Activated naive CD8-positive, alpha-beta T cell treated with anti-CD3 and anti-CD28 coated beads, Interleukin-2, amount 10 ng/mL, durations not matched to agents 7 days and 5 days (primary cell): ENCODE results near the gene TECRL. TPM values are rescaled to one million over a fixed set of nuclear protein-coding genes. Genes with fewer than 3 reads are reported as not detected.

Source experiments
- ATAC-seq: fragments of 150-1000 bp; cut with Tn5 transposase; one replicate; pipeline ENCODE4 v1.10.0; 2021; ENCODE audit warnings: low read depth, moderate library complexity
- POLR2A ChIA-PET: fragments of 350-600 bp; sonication (Branson Sonifier 250); formaldehyde crosslinking; loops from one replicate; lab custom pipeline; 2021; ENCODE audit warnings: antibody characterized with exemption; lab: Charles Lee
- DNase-seq: peaks from one replicate; pipeline ENCODE4 v3.0.0; 2021
- H3K27ac Mint-ChIP-seq: one replicate; pipeline ENCODE4 v1.8.0; 2022; ENCODE audit warnings: mild to moderate bottlenecking, mixed read lengths
- H3K27me3 Mint-ChIP-seq: one replicate; pipeline ENCODE4 v1.8.0; 2022; ENCODE audit warnings: mild to moderate bottlenecking, moderate library complexity, mixed read lengths
- H3K36me3 Mint-ChIP-seq: one replicate; pipeline ENCODE4 v1.8.0; 2021; ENCODE audit warnings: mild to moderate bottlenecking, mixed read lengths
- H3K4me1 Mint-ChIP-seq: one replicate; pipeline ENCODE4 v1.8.0; 2021; ENCODE audit warnings: mixed read lengths
- H3K4me3 Mint-ChIP-seq: one replicate; pipeline ENCODE4 v1.8.0; 2022; ENCODE audit warnings: mild to moderate bottlenecking, moderate library complexity, mixed read lengths
- H3K9me3 Mint-ChIP-seq: one replicate; pipeline ENCODE4 v1.8.0; 2021; ENCODE audit warnings: mixed read lengths
- total RNA-seq, 2 experiments: library from RNA; stranded (reverse); gene quantifications; one replicate each; pipeline ENCODE4 v1.2.3, GENCODE V29; 2021

Gene TECRL
- not detected for total RNA-seq

DNA sequence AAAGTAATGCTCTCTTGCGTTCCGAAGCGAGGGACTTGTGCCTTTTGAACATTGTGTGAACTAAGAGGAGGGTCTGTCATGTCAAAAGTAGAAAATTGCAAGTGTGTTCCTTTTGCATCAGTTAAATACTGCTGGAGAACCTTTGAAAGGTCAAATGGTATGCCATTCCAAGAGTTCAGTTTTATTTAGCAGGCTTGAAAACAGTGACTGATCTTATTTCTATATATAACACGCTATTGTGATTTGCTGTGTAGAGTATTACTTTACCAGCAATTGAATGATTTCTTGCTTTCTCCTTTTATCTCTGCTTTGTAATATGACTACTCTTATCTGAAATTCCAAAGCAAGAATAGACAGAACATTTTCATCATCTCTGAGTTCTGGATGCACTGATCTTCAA, at the start of gene TECRL:
TSS of gene TECRL (minus strand) at position 151 of the 400 bp plus-strand sequence. CDS start at position 52, 99 bp downstream.
- no peaks in the 10 kb centered on the region for H3K36me3 Mint-ChIP-seq

DNA sequence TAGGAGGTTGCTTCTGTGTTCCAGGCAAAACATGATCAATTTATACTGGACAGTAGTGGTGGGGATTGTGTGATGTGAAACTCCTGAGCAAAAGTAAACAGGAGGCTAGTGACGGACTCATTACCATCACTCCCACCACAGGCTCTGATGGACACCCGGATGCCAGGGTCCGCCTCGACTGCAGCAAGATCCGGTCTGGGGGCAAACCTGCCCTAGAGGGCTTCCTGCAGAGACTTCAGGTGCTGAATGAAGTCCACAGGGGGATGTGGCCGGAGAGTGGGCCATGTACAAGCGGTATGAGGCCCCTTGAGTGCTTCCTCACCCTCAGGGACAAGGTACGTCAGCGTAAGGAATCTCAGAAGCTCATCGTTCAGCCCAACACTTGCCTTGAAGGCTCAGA, 23.4 kb upstream of the TECRL start:
- ATAC-seq = no peak
- H3K9me3 Mint-ChIP-seq = peaks cover 4% of the 10 kb centered on the region
- no peak overlapping the region for H3K27ac Mint-ChIP-seq
- no peaks in the 10 kb centered on the region for H3K36me3 Mint-ChIP-seq
- no peak for DNase-seq
- no peaks in the 10 kb centered on the region for H3K4me1 Mint-ChIP-seq
- no peak overlapping the region for H3K4me3 Mint-ChIP-seq
- POLR2A ChIA-PET = no interaction called here
- no peaks in the 10 kb centered on the region for H3K27me3 Mint-ChIP-seq

More for the DNA sequence above, at the start of gene TECRL:
- DNase-seq = no peak
- H3K27ac Mint-ChIP-seq = no peak within 1 kb of the TSS
- H3K4me3 Mint-ChIP-seq = no peak within 1 kb of the TSS
- ATAC-seq = no peak
- POLR2A ChIA-PET = no interaction called here
- H3K9me3 Mint-ChIP-seq = peaks cover 1% of the 10 kb centered on the region
- H3K27me3 Mint-ChIP-seq = no peaks in the 10 kb centered on the region
- H3K4me1 Mint-ChIP-seq = no peaks in the 10 kb centered on the region

- no peak for ATAC-seq
- no peak overlapping the region for H3K27ac Mint-ChIP-seq
- H3K4me1 Mint-ChIP-seq = no peaks in the 10 kb centered on the region
- POLR2A ChIA-PET = no interaction called here
- DNase-seq = no peak
- H3K27me3 Mint-ChIP-seq = no peaks in the 10 kb centered on the region
- H3K4me3 Mint-ChIP-seq = no peak overlapping the region
- peaks cover 4% of the 10 kb centered on the region for H3K9me3 Mint-ChIP-seq
- H3K36me3 Mint-ChIP-seq = no peaks in the 10 kb centered on the region
These were observed 21.7 kb upstream of the TECRL start for GRCh38 chr4:64430933-64431332.

DNA sequence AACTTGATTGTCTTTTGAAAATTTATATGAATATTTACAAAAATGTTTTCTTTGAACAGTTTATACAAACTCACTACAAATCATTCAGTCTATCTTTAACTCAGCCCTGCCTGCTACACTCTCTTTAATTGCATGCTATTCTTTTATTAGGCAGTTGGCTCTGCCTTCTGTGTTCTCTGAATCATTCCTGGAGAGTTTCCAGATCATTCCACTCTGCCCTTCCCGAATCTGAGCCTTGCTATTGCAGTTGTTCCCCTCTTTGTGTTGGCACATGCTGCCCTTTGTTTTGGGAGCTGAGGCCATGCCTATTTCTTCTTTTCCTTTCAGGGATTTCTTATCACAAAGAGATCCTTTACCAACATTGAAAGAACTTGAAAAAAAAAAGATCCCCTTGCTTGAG, 8.7 kb upstream of the TECRL start:
- Mint-ChIP-seq H3K4me1 (no peaks in the 10 kb centered on the region), H3K9me3 (no peaks in the 10 kb centered on the region), H3K4me3 (no peak overlapping the region), H3K27me3 (no peaks in the 10 kb centered on the region), H3K27ac (no peak overlapping the region), H3K36me3 (no peaks in the 10 kb centered on the region)
- no peak for DNase-seq
- no peak for ATAC-seq
- POLR2A ChIA-PET = no interaction called here

GRCh38 chr4:64407000-64407399, 2.2 kb downstream of the TECRL start:
- DNase-seq (no peak), ATAC-seq (no peak)
- Mint-ChIP-seq H3K36me3 (no peaks in the 10 kb centered on the region), H3K27me3 (no peaks in the 10 kb centered on the region), H3K4me1 (no peaks in the 10 kb centered on the region), H3K27ac (no peak overlapping the region), H3K9me3 (peaks cover 1% of the 10 kb centered on the region), H3K4me3 (no peak overlapping the region)
- POLR2A ChIA-PET = no interaction called here

GRCh38 chr4:64405761-64406160, 3.5 kb downstream of the TECRL start:
- no peak overlapping the region for H3K27ac Mint-ChIP-seq
- DNase-seq (no peak), ATAC-seq (no peak)
- H3K4me1 Mint-ChIP-seq = no peaks in the 10 kb centered on the region
- no peaks in the 10 kb centered on the region for H3K36me3 Mint-ChIP-seq
- H3K4me3 Mint-ChIP-seq = no peak overlapping the region
- H3K27me3 Mint-ChIP-seq = no peaks in the 10 kb centered on the region
- POLR2A ChIA-PET = no interaction called here
- peaks cover 1% of the 10 kb centered on the region for H3K9me3 Mint-ChIP-seq

- no peak for ATAC-seq
- H3K4me1 Mint-ChIP-seq = no peaks in the 10 kb centered on the region
- H3K36me3 Mint-ChIP-seq = no peaks in the 10 kb centered on the region
- H3K9me3 Mint-ChIP-seq = no peaks in the 10 kb centered on the region
- H3K27me3 Mint-ChIP-seq = no peaks in the 10 kb centered on the region
- no peak for DNase-seq
- no peak overlapping the region for H3K27ac Mint-ChIP-seq
- POLR2A ChIA-PET = no interaction called here
- no peak overlapping the region for H3K4me3 Mint-ChIP-seq
These were observed 6.6 kb downstream of the TECRL start for GRCh38 chr4:64402684-64403083.

DNA sequence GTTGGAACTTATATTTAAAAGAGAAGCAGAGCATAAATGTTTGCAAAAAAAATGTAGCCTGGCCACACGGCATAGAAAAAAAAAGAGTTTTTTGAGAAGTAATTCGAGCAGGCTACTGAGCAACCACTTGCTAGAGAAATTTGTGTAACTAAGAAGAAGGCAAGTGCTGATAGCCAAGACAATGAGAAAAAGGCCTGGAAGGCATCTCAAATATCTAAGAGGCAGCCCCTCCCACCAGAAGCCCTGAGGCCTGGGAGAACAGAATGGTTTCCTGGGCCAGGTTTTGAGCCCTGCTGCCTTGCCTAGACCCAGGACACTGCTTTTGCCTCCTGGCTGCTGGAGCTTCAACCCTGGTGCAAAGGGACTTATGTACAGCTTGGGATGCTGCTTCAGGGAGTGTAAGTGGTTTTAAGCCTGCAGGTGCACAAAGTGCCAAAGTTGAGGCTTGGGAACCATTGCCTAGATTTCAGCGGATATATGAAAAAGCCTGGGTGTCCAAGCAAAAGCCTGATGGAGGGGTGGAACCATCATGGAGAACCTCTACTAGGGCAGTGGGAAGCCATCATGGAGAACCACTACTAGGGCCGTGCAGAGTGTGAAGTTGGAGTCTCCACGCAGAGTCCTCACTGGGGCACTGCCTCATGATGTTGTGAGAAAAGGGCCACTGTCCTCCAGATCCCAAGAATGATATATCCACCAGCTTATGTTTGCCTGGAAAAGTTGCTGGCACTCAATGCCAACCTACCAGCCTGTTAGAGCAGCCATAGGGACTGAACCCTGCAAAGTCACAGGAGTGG, 9.7 kb downstream of the TECRL start:
- POLR2A ChIA-PET = no interaction called here
- no peak for ATAC-seq

GRCh38 chr4:64394469-64394868, 14.8 kb downstream of the TECRL start:
- no peaks in the 10 kb centered on the region for H3K9me3 Mint-ChIP-seq
- H3K27ac Mint-ChIP-seq = no peak overlapping the region
- DNase-seq = no peak
- no peaks in the 10 kb centered on the region for H3K36me3 Mint-ChIP-seq
- H3K4me3 Mint-ChIP-seq = no peak overlapping the region
- POLR2A ChIA-PET = no interaction called here
- no peaks in the 10 kb centered on the region for H3K27me3 Mint-ChIP-seq
- H3K4me1 Mint-ChIP-seq = no peaks in the 10 kb centered on the region
- no peak for ATAC-seq

More for the DNA sequence above, 9.7 kb downstream of the TECRL start:
- H3K4me3 Mint-ChIP-seq = no peak overlapping the region
- H3K27me3 Mint-ChIP-seq = no peaks in the 10 kb centered on the region
- no peaks in the 10 kb centered on the region for H3K9me3 Mint-ChIP-seq
- H3K27ac Mint-ChIP-seq = no peak overlapping the region
- H3K4me1 Mint-ChIP-seq = no peaks in the 10 kb centered on the region
- no peaks in the 10 kb centered on the region for H3K36me3 Mint-ChIP-seq
- no peak for DNase-seq

- Mint-ChIP-seq H3K4me3 (no peak overlapping the region), H3K4me1 (no peaks in the 10 kb centered on the region), H3K36me3 (no peaks in the 10 kb centered on the region), H3K27ac (no peak overlapping the region), H3K9me3 (no peaks in the 10 kb centered on the region), H3K27me3 (no peaks in the 10 kb centered on the region)
- POLR2A ChIA-PET = no interaction called here
- DNase-seq (no peak), ATAC-seq (no peak)
These were observed 21.0 kb downstream of the TECRL start for GRCh38 chr4:64388252-64388651.

- H3K4me1 Mint-ChIP-seq = no peaks in the 10 kb centered on the region
- H3K36me3 Mint-ChIP-seq = no peaks in the 10 kb centered on the region
- H3K27ac Mint-ChIP-seq = no peak overlapping the region
- H3K27me3 Mint-ChIP-seq = no peaks in the 10 kb centered on the region
- ATAC-seq (no peak), DNase-seq (no peak)
- no peak overlapping the region for H3K4me3 Mint-ChIP-seq
- POLR2A ChIA-PET = no interaction called here
- H3K9me3 Mint-ChIP-seq = no peaks in the 10 kb centered on the region
These were observed 24.0 kb downstream of the TECRL start for GRCh38 chr4:64385220-64385619.

DNA sequence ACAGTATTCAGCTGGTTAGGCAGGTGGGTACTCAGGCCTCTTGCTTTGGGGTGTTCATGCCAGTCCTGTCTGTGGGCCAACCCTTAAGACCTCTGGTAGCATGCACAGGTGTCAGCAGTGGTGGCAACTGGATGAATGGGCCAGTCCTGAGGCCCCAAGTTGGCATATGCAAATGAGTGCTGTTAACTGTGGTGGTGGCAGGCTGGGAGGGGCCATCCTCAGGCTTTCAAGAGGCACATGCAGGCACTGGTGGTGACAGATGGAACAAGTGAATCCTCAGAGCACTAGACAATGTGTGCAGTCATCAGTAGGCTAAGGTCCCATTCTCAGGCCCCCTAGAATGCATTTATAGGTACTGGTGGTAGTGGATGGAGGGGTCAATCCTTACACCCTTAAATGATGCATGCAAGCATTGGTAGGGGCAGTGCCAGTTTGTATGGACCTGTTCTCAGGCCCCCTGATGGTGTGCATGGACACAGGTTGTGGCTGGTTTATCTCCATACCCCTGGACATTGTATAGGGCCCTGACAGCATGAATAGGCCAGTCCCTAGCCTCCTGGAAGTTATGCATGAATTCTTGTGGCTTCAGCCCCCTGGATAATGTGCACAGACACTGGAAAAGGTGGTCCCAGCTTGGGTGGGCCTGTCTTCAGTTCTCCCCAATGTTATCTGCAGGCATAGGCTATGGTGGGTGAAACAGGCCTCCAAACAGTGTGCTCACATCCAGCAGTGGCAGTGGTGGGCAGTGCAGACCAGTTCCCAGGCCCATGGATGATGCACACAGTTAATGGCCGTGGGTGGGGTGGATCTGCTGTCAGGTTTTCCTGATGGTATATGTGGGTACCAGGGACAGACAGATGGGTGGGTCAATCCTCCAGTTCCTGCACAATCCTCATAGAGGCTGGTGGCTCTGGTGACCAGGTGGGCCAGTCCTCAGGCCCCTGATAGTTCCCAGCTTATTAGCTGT, 24.7 kb downstream of the TECRL start:
- no peak overlapping the region for H3K27ac Mint-ChIP-seq
- H3K9me3 Mint-ChIP-seq = no peaks in the 10 kb centered on the region
- no peak for DNase-seq
- H3K36me3 Mint-ChIP-seq = no peaks in the 10 kb centered on the region
- H3K4me1 Mint-ChIP-seq = no peaks in the 10 kb centered on the region
- H3K27me3 Mint-ChIP-seq = no peaks in the 10 kb centered on the region
- no peak overlapping the region for H3K4me3 Mint-ChIP-seq
- POLR2A ChIA-PET = no interaction called here
- no peak for ATAC-seq

- H3K27ac Mint-ChIP-seq = no peak overlapping the region
- DNase-seq (no peak), ATAC-seq (no peak)
- H3K36me3 Mint-ChIP-seq = no peaks in the 10 kb centered on the region
- no peak overlapping the region for H3K4me3 Mint-ChIP-seq
- POLR2A ChIA-PET = no interaction called here
- no peaks in the 10 kb centered on the region for H3K27me3 Mint-ChIP-seq
- no peaks in the 10 kb centered on the region for H3K4me1 Mint-ChIP-seq
- H3K9me3 Mint-ChIP-seq = peaks cover 3% of the 10 kb centered on the region
These were observed 40.5 kb downstream of the TECRL start for GRCh38 chr4:64368741-64369140.

DNA sequence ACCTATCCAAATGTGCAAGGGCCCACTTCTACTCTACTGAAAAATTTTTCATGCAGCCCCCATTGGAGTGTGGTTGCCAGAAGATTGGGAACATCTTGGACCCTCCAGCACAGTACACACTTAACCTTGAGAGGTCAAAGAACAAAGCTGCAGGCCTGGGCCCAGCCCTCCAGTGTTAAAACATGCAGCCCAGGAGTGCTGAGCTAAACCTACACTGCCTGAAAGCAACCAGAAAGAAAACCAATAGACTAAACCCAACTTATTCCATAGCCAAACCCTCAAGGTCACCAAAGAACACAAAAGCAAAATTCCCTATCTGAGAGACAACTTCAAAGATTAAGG, 47.9 kb downstream of the TECRL start:
- Mint-ChIP-seq H3K9me3 (peaks cover 4% of the 10 kb centered on the region), H3K4me3 (no peak overlapping the region), H3K36me3 (no peaks in the 10 kb centered on the region), H3K4me1 (no peaks in the 10 kb centered on the region), H3K27ac (no peak overlapping the region), H3K27me3 (no peaks in the 10 kb centered on the region)
- POLR2A ChIA-PET = no interaction called here
- DNase-seq (no peak), ATAC-seq (no peak)
